HepG2 (cell line): ENCODE measurements around the gene FOSL2. TPM values are rescaled to one million over a fixed set of nuclear protein-coding genes. Genes with fewer than 3 reads are reported as not detected.
A peak's percentile ranks its signal among the peaks of the same experiment; 100 is the strongest.

Experiments used
- ADNP ChIP-seq: sonication (generic); formaldehyde crosslinking; IDR thresholded peaks from 2 replicates; pipeline ENCODE4 v1.4.0; 2020; ENCODE audit warnings: missing genetic modification reagents
- CAMTA2 ChIP-seq: sonication (generic); formaldehyde crosslinking; IDR thresholded peaks from 2 replicates; pipeline ENCODE4 v1.4.0; 2020; ENCODE audit warnings: mild to moderate bottlenecking, missing genetic modification reagents, borderline replicate concordance
- CBX2 ChIP-seq, 2 experiments: fragments of 200-600 bp in 1 of 2; sonication (generic); formaldehyde crosslinking in 1 of 2; IDR thresholded peaks; 2 replicates each; pipeline versions ENCODE4 v1.7.0 to v1.8.1; 2018 to 2022; ENCODE audit warnings: low read depth in 2 of 2, low read length in 1 of 2, mild to moderate bottlenecking in 1 of 2, missing genetic modification reagents in 1 of 2
- CEBPG ChIP-seq: IDR thresholded peaks from 2 replicates; pipeline ENCODE4 v1.6.1; 2016
- DNMT3B ChIP-seq: conservative IDR thresholded peaks from 2 replicates; pipeline ENCODE4 v1.6.1; 2016; ENCODE audit warnings: missing biosample characterization, control low read depth
- EZH2 ChIP-seq: conservative IDR thresholded peaks from 2 replicates; pipeline ENCODE4 v1.6.1; 2012; ENCODE audit warnings: mild to moderate bottlenecking, low read depth, low read length, moderate library complexity
- FOXA1 ChIP-seq, 2 experiments: fragments of 450-650 bp in 1 of 2; sonication (generic) in 1 of 2; formaldehyde crosslinking in 1 of 2; IDR thresholded peaks; 2 replicates each; pipeline versions ENCODE4 v1.4.0 to v1.6.1; 2016 to 2020; ENCODE audit warnings: missing genetic modification reagents in 1 of 2
- GZF1 ChIP-seq: sonication (generic); formaldehyde crosslinking; IDR thresholded peaks from 2 replicates; pipeline ENCODE4 v1.5.1; 2020; ENCODE audit warnings: mild to moderate bottlenecking, missing genetic modification reagents
- HDAC2 ChIP-seq: sonication (generic); formaldehyde crosslinking; IDR thresholded peaks from 2 replicates; pipeline ENCODE4 v1.4.0; 2020; ENCODE audit warnings: missing genetic modification reagents
- JUND ChIP-seq: sonication (generic); formaldehyde crosslinking; IDR thresholded peaks from 2 replicates; pipeline ENCODE4 v1.8.0; 2022; ENCODE audit warnings: mild to moderate bottlenecking, missing genetic modification reagents
- KAT7 ChIP-seq: IDR thresholded peaks from 2 replicates; pipeline ENCODE4 v1.6.1; 2018; ENCODE audit warnings: borderline replicate concordance, missing compliant biosample characterization
- KDM5B ChIP-seq: sonication (generic); formaldehyde crosslinking; IDR thresholded peaks from 2 replicates; pipeline ENCODE4 v1.4.0; 2020; ENCODE audit warnings: missing genetic modification reagents, mild to moderate bottlenecking, borderline replicate concordance
- LCORL ChIP-seq, 2 experiments: fragments of 450-650 bp in 1 of 2; sonication (generic) in 1 of 2; formaldehyde crosslinking in 1 of 2; IDR thresholded peaks; 2 replicates each; pipeline versions ENCODE4 v1.5.0 to v1.6.1; 2017 to 2020; ENCODE audit warnings: antibody characterized with exemption in 1 of 2, missing genetic modification reagents in 1 of 2
- MXI1 ChIP-seq: IDR thresholded peaks from 3 replicates; pipeline ENCODE4 v1.6.1; 2012; ENCODE audit warnings: low read depth, low read length, inconsistent platforms, borderline replicate concordance
- NR2F2 ChIP-seq: IDR thresholded peaks from 2 replicates; pipeline ENCODE4 v1.6.1; 2012; ENCODE audit warnings: low read depth, inconsistent platforms, borderline replicate concordance
- PAWR ChIP-seq: sonication (generic); formaldehyde crosslinking; IDR thresholded peaks from 2 replicates; pipeline ENCODE4 v1.4.0; 2020; ENCODE audit warnings: missing genetic modification reagents, mild to moderate bottlenecking, borderline replicate concordance
- POLR2G ChIP-seq: fragments of 200-400 bp; formaldehyde crosslinking; IDR thresholded peaks from 2 replicates; pipeline ENCODE4 v1.6.1; 2018; ENCODE audit warnings: mild to moderate bottlenecking, low read depth, low read length, moderate library complexity
- RFXANK ChIP-seq: IDR thresholded peaks from 2 replicates; pipeline ENCODE4 v1.6.1; 2016
- TBP ChIP-seq: sonication (generic); formaldehyde crosslinking; IDR thresholded peaks from 2 replicates; pipeline ENCODE4 v1.5.0; 2020; ENCODE audit warnings: missing genetic modification reagents
- YY1 ChIP-seq: IDR thresholded peaks from 2 replicates; pipeline ENCODE4 v1.6.1; 2011; ENCODE audit warnings: low read length, low read depth, moderate library complexity, mild to moderate bottlenecking; ENCODE audit not compliant: insufficient read depth, insufficient replicate concordance
- ZFX ChIP-seq: sonication (generic); formaldehyde crosslinking; IDR thresholded peaks from 2 replicates; pipeline ENCODE4 v1.4.0; 2020; ENCODE audit warnings: mild to moderate bottlenecking, low read depth, missing genetic modification reagents, moderate library complexity
- ZNF101 ChIP-seq: sonication (generic); formaldehyde crosslinking; IDR thresholded peaks from 2 replicates; pipeline ENCODE4 v1.4.0; 2020; ENCODE audit warnings: mild to moderate bottlenecking, low read depth, missing genetic modification reagents, borderline replicate concordance
- ZNF143 ChIP-seq: sonication (generic); formaldehyde crosslinking; IDR thresholded peaks from 2 replicates; pipeline ENCODE4 v1.4.0; 2020; ENCODE audit warnings: missing genetic modification reagents
- ZNF230 ChIP-seq: sonication (generic); formaldehyde crosslinking; IDR thresholded peaks from 2 replicates; pipeline ENCODE4 v1.4.0; 2020; ENCODE audit warnings: mild to moderate bottlenecking, missing genetic modification reagents
- ZNF550 ChIP-seq: sonication (generic); formaldehyde crosslinking; IDR thresholded peaks from 2 replicates; pipeline ENCODE4 v1.4.0; 2020; ENCODE audit warnings: mild to moderate bottlenecking, missing genetic modification reagents, borderline replicate concordance
- ZNF556 ChIP-seq: sonication (generic); formaldehyde crosslinking; IDR thresholded peaks from 2 replicates; pipeline ENCODE4 v1.4.0; 2020; ENCODE audit warnings: mild to moderate bottlenecking, missing genetic modification reagents, borderline replicate concordance
- ZNF598 ChIP-seq: sonication (generic); formaldehyde crosslinking; IDR thresholded peaks from 2 replicates; pipeline ENCODE4 v1.5.1; 2020; ENCODE audit warnings: mild to moderate bottlenecking, missing genetic modification reagents, borderline replicate concordance
- ZNF614 ChIP-seq: IDR thresholded peaks from 2 replicates; pipeline ENCODE4 v1.6.1; 2018; ENCODE audit warnings: missing biosample characterization, missing genetic modification reagents, inconsistent platforms, borderline replicate concordance
- ZNF75D ChIP-seq: sonication (generic); formaldehyde crosslinking; IDR thresholded peaks from 2 replicates; pipeline ENCODE4 v1.8.1; 2023; ENCODE audit warnings: missing genetic modification reagents, mild to moderate bottlenecking, borderline replicate concordance
- polyA plus RNA-seq, 8 experiments: library from polyadenylated mRNA; depleted of rRNA in 3 of 8; stranded (reverse) in 7 of 8; unstranded in 1 of 8; fragments of >200 nt; fragmentation: Illumina TruSeq in 4 of 8; extraction: Trizol in 4 of 8; gene quantifications; 2 replicates each; pipeline versions ENCODE4 v1.2.1 to v1.2.3, GENCODE V29; 2011 to 2016; ENCODE audit warnings: low read depth in 4 of 8, missing spikeins in 1 of 8, mixed read lengths in 1 of 8; ENCODE audit not compliant: insufficient read depth in 1 of 8
- total RNA-seq, 5 experiments: library from RNA; depleted of rRNA; stranded (reverse); fragments of >200 nt; fragmentation: Illumina TruSeq; extraction: Trizol; gene quantifications; 2 replicates each; pipeline ENCODE4 v1.2.3, GENCODE V29; 2016; ENCODE audit warnings: low read depth in 1 of 5
- TF ChIP-seq, protein P1 (sequence below): sonication (generic); formaldehyde crosslinking; conservative IDR thresholded peaks from 2 replicates; pipeline ENCODE4 v1.5.0; 2020; ENCODE audit warnings: missing genetic modification reagents

FOSL2 gene
- total and polyA plus RNA-seq, 2 of the 13 experiments (the other 11 are each of a cell fraction or from before 2014, with no cell fraction given), result 3.4 to 18.1 TPM

DNA sequence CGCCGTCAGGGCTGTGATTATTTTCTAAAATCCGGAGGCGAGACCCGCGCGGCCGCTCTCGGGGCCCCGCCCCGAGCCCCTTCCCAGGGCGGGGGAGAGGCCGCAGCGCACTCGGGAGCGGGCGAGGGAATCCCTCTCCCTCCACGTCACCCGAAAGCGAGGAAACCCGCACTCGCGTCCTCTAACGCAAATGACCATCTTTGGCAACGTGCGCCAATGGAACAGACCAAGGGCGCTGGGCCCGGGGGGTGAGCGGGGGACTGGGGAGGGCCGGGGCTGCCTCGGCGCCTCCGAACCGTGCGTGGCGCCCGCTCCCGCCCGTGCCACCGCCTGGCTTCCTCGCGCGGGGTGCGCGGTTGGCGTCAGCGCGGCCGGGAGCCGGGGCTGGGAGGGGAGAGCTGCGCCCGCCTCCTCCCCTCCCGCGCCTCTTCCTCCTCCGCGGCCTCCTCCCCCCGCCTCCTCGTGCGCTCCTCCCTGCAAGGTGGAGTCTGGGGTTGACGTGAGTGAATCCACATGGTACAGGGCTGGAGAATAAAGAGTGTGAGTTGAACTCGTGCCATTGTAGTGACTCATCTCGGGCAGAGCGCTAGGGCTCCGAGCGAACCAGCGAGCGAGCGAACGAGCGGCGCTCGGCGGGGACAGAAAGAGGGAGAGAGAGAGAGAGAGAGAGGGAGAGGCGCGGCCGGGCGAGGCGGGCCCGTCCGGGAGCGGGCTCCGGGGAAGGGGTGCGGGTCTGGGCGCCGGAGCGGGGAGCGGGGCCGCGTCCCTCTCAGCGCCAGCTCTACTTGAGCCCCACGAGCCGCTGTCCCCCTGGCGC lies at the start of gene FOSL2 (continued):
- peak; percentile 43; the same call in 1 of the 2 replicates for TF ChIP-seq GZF1 (CRISPR knock-in tag)
- 0 out of 2 replicates have a peak, but pooled peaks have one; percentile 37 for TF ChIP-seq ZNF101 (CRISPR knock-in tag)
- no peak for TF ChIP-seq FOXA1 (IDR thresholded peaks at IDR 0.05)
- peak; percentile 59; the same call in 1 of the 2 replicates for TF ChIP-seq FOXA1 (CRISPR knock-in tag; IDR thresholded peaks at IDR 0.05)
- TF ChIP-seq TBP (CRISPR knock-in tag), result no peak
- no peak for TF ChIP-seq ZNF230 (CRISPR knock-in tag)
- no peak for TF ChIP-seq ZNF598 (CRISPR knock-in tag)
- peak; percentile 14; the same call in 1 of the 2 replicates for TF ChIP-seq DNMT3B (CRISPR knock-in tag)
- peak; percentile 97 for TF ChIP-seq POLR2G
- peak; percentile 97 for TF ChIP-seq MXI1
- TF ChIP-seq, protein P1, sequence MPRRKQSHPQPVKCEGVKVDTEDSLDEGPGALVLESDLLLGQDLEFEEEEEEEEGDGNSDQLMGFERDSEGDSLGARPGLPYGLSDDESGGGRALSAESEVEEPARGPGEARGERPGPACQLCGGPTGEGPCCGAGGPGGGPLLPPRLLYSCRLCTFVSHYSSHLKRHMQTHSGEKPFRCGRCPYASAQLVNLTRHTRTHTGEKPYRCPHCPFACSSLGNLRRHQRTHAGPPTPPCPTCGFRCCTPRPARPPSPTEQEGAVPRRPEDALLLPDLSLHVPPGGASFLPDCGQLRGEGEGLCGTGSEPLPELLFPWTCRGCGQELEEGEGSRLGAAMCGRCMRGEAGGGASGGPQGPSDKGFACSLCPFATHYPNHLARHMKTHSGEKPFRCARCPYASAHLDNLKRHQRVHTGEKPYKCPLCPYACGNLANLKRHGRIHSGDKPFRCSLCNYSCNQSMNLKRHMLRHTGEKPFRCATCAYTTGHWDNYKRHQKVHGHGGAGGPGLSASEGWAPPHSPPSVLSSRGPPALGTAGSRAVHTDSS, result no peak
- TF ChIP-seq ZNF143, result peak; percentile 31; the same call in 1 of the 2 replicates
- TF ChIP-seq JUND (CRISPR knock-in tag), result peak; percentile 100
- 0 out of 2 replicates have a peak, but pooled peaks have one; percentile 23 for TF ChIP-seq CAMTA2 (CRISPR knock-in tag)
- 0 out of 2 replicates have a peak, but pooled peaks have one; percentile 1 for TF ChIP-seq NR2F2
- TF ChIP-seq ZFX, result peak; percentile 86
- TF ChIP-seq KDM5B (CRISPR knock-in tag), result peak; percentile 76; the same call in 1 of the 2 replicates
- TF ChIP-seq ZNF75D (CRISPR knock-in tag), result no peak
- TF ChIP-seq RFXANK, result peak; percentile 92
- peak; percentile 48 for TF ChIP-seq YY1
- no peak for TF ChIP-seq EZH2
- peak; percentile 65 for TF ChIP-seq CEBPG (CRISPR knock-in tag)
- no peak for TF ChIP-seq ZNF550 (CRISPR knock-in tag)
- no peak for TF ChIP-seq ADNP (CRISPR knock-in tag)
- peak; percentile 97 for TF ChIP-seq ZNF614
- TF ChIP-seq HDAC2 (CRISPR knock-in tag), result peak; percentile 88
- TF ChIP-seq LCORL (IDR thresholded peaks at IDR 0.05), result no peak
- peak; percentile 86 for TF ChIP-seq LCORL (CRISPR knock-in tag; IDR thresholded peaks at IDR 0.05)
- no peak for TF ChIP-seq CBX2 (IDR thresholded peaks at IDR 0.05; ENCODE audit: low read depth, low read length)
- peak; percentile 62; the same call in 1 of the 2 replicates for TF ChIP-seq CBX2 (CRISPR knock-in tag; IDR thresholded peaks at IDR 0.05; ENCODE audit: low read depth)
- no peak for TF ChIP-seq PAWR
- TF ChIP-seq ZNF556 (CRISPR knock-in tag), result peak; percentile 97; the same call in 1 of the 2 replicates
- TF ChIP-seq KAT7 (CRISPR knock-in tag), result peak; percentile 97; the same call in 1 of the 2 replicates
